K562 (cell line): ENCODE results near the gene INPP5K. TPM values are rescaled to one million over a fixed set of nuclear protein-coding genes. Genes with fewer than 3 reads are reported as not detected.

ENCODE experiments used
- ATAC-seq: fragments of 200-7000 bp; cut with Tn5 transposase; 3 replicates; pipeline ENCODE4 v1.9.1; 2020; ENCODE audit warnings: moderate library complexity
- BruUV-seq: library from RNA; stranded (reverse); fragments of 400-500 nt; replicated peaks from 2 replicates; lab custom pipeline; 2021; lab: Mats Ljungman, UMichigan
- CTCF ChIA-PET: fragments of 300-600 bp; formaldehyde crosslinking; extraction: SDS; loops from one replicate; lab custom pipeline; 2021; ENCODE audit warnings: low intra/inter-chr PET ratio; lab: Yijun Ruan, JAX
- POLR2A ChIA-PET: fragments of 300-600, 350-650 bp; sonication (Branson Sonifier 250); formaldehyde crosslinking; extraction: SDS; loops from one replicate; lab custom pipeline; 2021; ENCODE audit warnings: antibody characterized with exemption, inconsistent platforms; lab: Yijun Ruan, JAX
- DNase-seq, 4 experiments: peaks; one replicate each; pipeline versions ENCODE4 v3.0.0 to v3.0.0-alpha.2; 2011 to 2018; ENCODE audit warnings: low spot score in 3 of 4, mixed read lengths in 3 of 4; ENCODE audit errors: extremely low read depth in 1 of 4
- FAIRE-seq: peaks from 2 replicates; lab custom pipeline; 2011; peaks lifted over from hg19 to GRCh38; lab: Jason Lieb, UNC
- H2AFZ ChIP-seq: 2 replicates; pipeline ENCODE4 v1.6.0; 2011; ENCODE audit warnings: low read depth, low read length, control low read depth, inconsistent platforms
- H3K27ac ChIP-seq: fragments of 200-600 bp; 3 replicates; pipeline ENCODE4 v1.8.0; 2011; ENCODE audit warnings: low read depth, mild to moderate bottlenecking, control low read depth, inconsistent platforms, low read length, moderate library complexity, mixed read lengths; ENCODE audit errors: extremely low read depth
- H3K27me3 ChIP-seq, 2 experiments: fragments of 300-600 bp in 1 of 2; 2 replicates in 1 of 2; 3 replicates in 1 of 2; pipeline versions ENCODE4 v1.6.0 to v1.8.0; 2011; ENCODE audit warnings: inconsistent platforms in 2 of 2, low read length in 2 of 2, mild to moderate bottlenecking in 1 of 2, mixed read lengths in 1 of 2, moderate library complexity in 1 of 2; ENCODE audit not compliant: control insufficient read depth in 2 of 2, insufficient read depth in 2 of 2
- H3K36me3 ChIP-seq: fragments of 300-600 bp; 3 replicates; pipeline ENCODE4 v1.8.0; 2011; ENCODE audit warnings: mild to moderate bottlenecking, low read length, inconsistent platforms; ENCODE audit not compliant: control insufficient read depth, insufficient read depth
- H3K4me1 ChIP-seq, 2 experiments: fragments of 200-600 bp in 1 of 2; replicated peaks in 1 of 2; 2 replicates in 1 of 2; 3 replicates in 1 of 2; pipeline versions ENCODE4 v1.5.1 to v1.8.0; 2011; ENCODE audit warnings: inconsistent platforms in 2 of 2, low read length in 2 of 2, mild to moderate bottlenecking in 1 of 2, mixed read lengths in 1 of 2, moderate library complexity in 1 of 2; ENCODE audit not compliant: control insufficient read depth in 2 of 2, insufficient read depth in 2 of 2
- H3K4me2 ChIP-seq: 2 replicates; pipeline ENCODE4 v1.6.1; 2011; ENCODE audit warnings: low read length, control low read depth, inconsistent platforms, mixed read lengths; ENCODE audit not compliant: insufficient read depth
- H3K4me3 ChIP-seq: fragments of 200-600 bp; sonication (generic), shearing (Covaris generic); 2 replicates; pipeline ENCODE4 v1.5.1; 2016; ENCODE audit warnings: control low read depth, inconsistent platforms
- H3K79me2 ChIP-seq: fragments of 200-600 bp; 3 replicates; pipeline ENCODE4 v1.8.0; 2011; ENCODE audit warnings: low read length, inconsistent platforms; ENCODE audit not compliant: control insufficient read depth, insufficient read depth
- H3K9ac ChIP-seq, 2 experiments: 2 replicates each; pipeline versions ENCODE4 v1.6.0 to v1.6.1; 2011; ENCODE audit warnings: low read depth in 2 of 2, low read length in 2 of 2, control low read depth in 1 of 2, inconsistent platforms in 1 of 2, mild to moderate bottlenecking in 1 of 2, mixed read lengths in 1 of 2; ENCODE audit not compliant: insufficient read depth in 1 of 2
- H3K9me1 ChIP-seq: one replicate; pipeline ENCODE4 v1.6.0; 2011; ENCODE audit warnings: inconsistent platforms, mild to moderate bottlenecking, low read length, moderate library complexity; ENCODE audit not compliant: control insufficient read depth, insufficient read depth
- H3K9me3 ChIP-seq: replicated peaks from 2 replicates; pipeline ENCODE4 v1.5.1; 2011; ENCODE audit warnings: low read depth, low read length, inconsistent platforms; ENCODE audit not compliant: control insufficient read depth, insufficient read depth
- H4K20me1 ChIP-seq: replicated peaks from 2 replicates; pipeline ENCODE4 v1.6.1; 2011; ENCODE audit warnings: low read length, inconsistent platforms, mixed read lengths; ENCODE audit not compliant: control insufficient read depth, insufficient read depth
- CBFA2T3 ChIP-seq: fragments of 450-650 bp; IDR thresholded peaks from 2 replicates; pipeline ENCODE4 v1.6.1; 2017
- CHCHD3 ChIP-seq: fragments of 250-450 bp; sonication (Bioruptor Pico); IDR thresholded peaks from 2 replicates; pipeline ENCODE4 v2.1.2; 2022; ENCODE audit warnings: mild to moderate bottlenecking
- EGR1 ChIP-seq: fragments of 450-650 bp; conservative IDR thresholded peaks from 2 replicates; pipeline ENCODE4 v1.6.1; 2017; ENCODE audit warnings: mild to moderate bottlenecking
- ESRRA ChIP-seq: fragments of 450-650 bp; IDR thresholded peaks from 2 replicates; pipeline ENCODE4 v1.6.1; 2014; ENCODE audit warnings: low read depth, mild to moderate bottlenecking, moderate library complexity, borderline replicate concordance
- GABPA ChIP-seq: fragments of 200-800 bp; sonication (Bioruptor generic); conservative IDR thresholded peaks from 2 replicates; pipeline ENCODE4 v1.6.1; 2016; ENCODE audit warnings: low read depth, missing genetic modification characterization, missing compliant biosample characterization
- GATAD2B ChIP-seq: fragments of 450-650 bp; IDR thresholded peaks from 2 replicates; pipeline ENCODE4 v1.6.1; 2017; ENCODE audit warnings: mild to moderate bottlenecking, borderline replicate concordance
- GTF3C2 ChIP-seq: IDR thresholded peaks from 3 replicates; pipeline ENCODE4 v1.6.1; 2011; ENCODE audit warnings: borderline replicate concordance, mild to moderate bottlenecking, moderate library complexity; ENCODE audit not compliant: insufficient read length; ENCODE audit errors: extremely low read depth
- KAT7 ChIP-seq: sonication (generic); formaldehyde crosslinking; IDR thresholded peaks from 2 replicates; pipeline ENCODE4 v1.8.0; 2022; ENCODE audit warnings: missing genetic modification reagents, mild to moderate bottlenecking, borderline replicate concordance
- MTA1 ChIP-seq: fragments of 450-650 bp; IDR thresholded peaks from 2 replicates; pipeline ENCODE4 v1.6.1; 2017; ENCODE audit warnings: borderline replicate concordance
- NFE2 ChIP-seq: IDR thresholded peaks from 2 replicates; pipeline ENCODE4 v1.6.1; 2014; ENCODE audit warnings: antibody characterized with exemption, low read depth
- NFXL1 ChIP-seq: fragments of 450-650 bp; formaldehyde crosslinking; IDR thresholded peaks from 2 replicates; pipeline ENCODE4 v1.4.0; 2021; ENCODE audit warnings: mild to moderate bottlenecking
- SOX6 ChIP-seq: fragments of 450-650 bp; IDR thresholded peaks from 2 replicates; pipeline ENCODE4 v1.6.1; 2014; ENCODE audit warnings: mild to moderate bottlenecking
- TCF3 ChIP-seq: sonication (generic); formaldehyde crosslinking; IDR thresholded peaks from 2 replicates; pipeline ENCODE4 v1.4.0; 2020; ENCODE audit warnings: mild to moderate bottlenecking, missing genetic modification reagents
- TEAD1 ChIP-seq, 2 experiments: fragments of 450-650 bp in 1 of 2; sonication (generic) in 1 of 2; formaldehyde crosslinking; IDR thresholded peaks; 2 replicates each; pipeline versions ENCODE4 v1.4.0 to v1.8.0; 2020 to 2022; ENCODE audit warnings: mild to moderate bottlenecking in 2 of 2, missing genetic modification reagents in 1 of 2
- ZNF398 ChIP-seq: fragments of 250-450 bp; sonication (Bioruptor Pico); IDR thresholded peaks from 2 replicates; pipeline ENCODE4 v1.8.0; 2021; ENCODE audit warnings: moderate library complexity, mild to moderate bottlenecking, inconsistent platforms
- WGBS: fragments of 100-300 bp; shearing (Covaris generic); methylation state at CpG from one replicate; pipeline ENCODE4 v1.1.6; 2016; ENCODE audit warnings: low coverage, mixed read lengths; ENCODE audit not compliant: insufficient coverage; ENCODE audit errors: missing lambda C conversion rate; 5-methylcytosine and 5-hydroxymethylcytosine counted together
- in situ Hi-C: fragments of 300-500 bp; cut with MboI; formaldehyde crosslinking; loops from 4 replicates; pipeline ENCODE4 v1.15.0; 2018; ENCODE audit warnings: inconsistent platforms, mixed read lengths
- intact Hi-C: fragments of 100-400 bp; cut with micrococcal nuclease; formaldehyde crosslinking; loops from 2 replicates; pipeline ENCODE4 v1.14.2; 2022
- polyA plus RNA-seq, 8 experiments: library from polyadenylated mRNA; depleted of rRNA in 4 of 8; stranded (reverse) in 5 of 8; unstranded in 3 of 8; fragments of >200 nt; fragmentation: Nextera tagmentation in 2 of 8; fragmentation: Illumina TruSeq in 1 of 8; extraction: Ambion mirVana in 2 of 8; extraction: Trizol in 1 of 8; gene quantifications; 2 replicates each; pipeline versions ENCODE4 v1.2.1 to v1.2.3, GENCODE V29; 2011 to 2014; ENCODE audit warnings: inconsistent platforms in 1 of 8, missing spikeins in 1 of 8
- total RNA-seq, 7 experiments: library from RNA; depleted of rRNA in 6 of 7; stranded (reverse); fragments of >200 nt in 6 of 7; fragmentation: Illumina TruSeq in 2 of 7; extraction: Trizol in 2 of 7; gene quantifications; 2 replicates each; pipeline versions ENCODE4 v1.2.1 to v1.2.3, GENCODE V29; 2011 to 2021; ENCODE audit warnings: low replicate concordance in 1 of 7

INPP5K gene
- total and polyA plus RNA-seq, 9 of the 15 experiments (the other 6 are each of a cell fraction or from before 2014, with no cell fraction given): 0.63 to 15.1 (median 10.1) TPM

GRCh38 chr17:1487939-1488825, 28.2 kb downstream of the INPP5K start:
- Histone ChIP-seq H4K20me1 (no peaks in the 10 kb centered on the region), H3K9me3 (no peaks in the 10 kb centered on the region), H3K27me3 (no peaks in the 10 kb centered on the region), H3K4me1 (peaks cover 13 to 83% of the 10 kb centered on the region in 2 experiments; a peak in 4 of 5 replicates), H2AFZ (peak overlapping the region; percentile 55), H3K79me2 (peaks cover 22% of the 10 kb centered on the region), H3K36me3 (peaks cover 4% of the 10 kb centered on the region; the same call in 1 of the 3 replicates), H3K4me3 (peak overlapping the region; percentile 46), H3K27ac (peak overlapping the region; percentile 72; the same call in 2 of the 3 replicates), H3K4me2 (peak overlapping the region; percentile 81), H3K9ac (peak overlapping the region; percentile 55 to 83), H3K9me1 (no peaks in the 10 kb centered on the region)
- in situ Hi-C loops: no loop called here
- 2% methylated on average over 28 of the region's 72 CpGs for WGBS
- intact Hi-C loops: loop anchor here (2.0 kb wide), 1 partner anchor 29 kb away; the partner anchor contains the start of gene INPP5K
- CTCF ChIA-PET: interaction anchor here (1.1 kb wide), 1 partner anchor 123 kb away, joined by 3 read pairs; no protein-coding TSS in a partner anchor
- FAIRE-seq (peak; percentile 74), ATAC-seq (peak; percentile 63), DNase-seq (peak; percentile 67 to 78 (median 72))
- POLR2A ChIA-PET: interaction anchor here (0.6 to 1.4 kb wide), 7 partner anchors 10 to 145 kb away, joined by 3 to 5 read pairs (median 3); partner anchors contain the start of gene INPP5K
- no TSS peak for BruUV-seq
- TF ChIP-seq GATAD2B (peak; percentile 84; the same call in 1 of the 2 replicates), EGR1 (peak; percentile 25; the same call in 1 of the 2 replicates), ESRRA (peak; percentile 63; the same call in 1 of the 2 replicates), NFE2 (no peak), GABPA (tag) (peak; percentile 48; the same call in 1 of the 2 replicates), CBFA2T3 (peak; percentile 73), SOX6 (no peak), KAT7 (CRISPR knock-in tag) (0 out of 2 replicates have a peak, but pooled peaks have one; percentile 2), CHCHD3 (no peak), MTA1 (no peak), TEAD1 (CRISPR knock-in tag; IDR thresholded peaks at IDR 0.05) (peak in 1 of 2 experiments; percentile 94; a peak in 2 of 4 replicates), GTF3C2 (no peak), NFXL1 (no peak), ZNF398 (CRISPR knock-in tag) (no peak), TCF3 (CRISPR knock-in tag) (0 out of 2 replicates have a peak, but pooled peaks have one; percentile 33)
